ENCODE data around the gene UFM1.
A peak's percentile ranks its signal among the peaks of the same experiment; 100 is the strongest.
"Not testable (repeated sequence)": the region's sequence is repeated elsewhere in the genome, so short reads cannot be mapped to it uniquely, and the experiment has no call there.

Gene UFM1

DNA sequence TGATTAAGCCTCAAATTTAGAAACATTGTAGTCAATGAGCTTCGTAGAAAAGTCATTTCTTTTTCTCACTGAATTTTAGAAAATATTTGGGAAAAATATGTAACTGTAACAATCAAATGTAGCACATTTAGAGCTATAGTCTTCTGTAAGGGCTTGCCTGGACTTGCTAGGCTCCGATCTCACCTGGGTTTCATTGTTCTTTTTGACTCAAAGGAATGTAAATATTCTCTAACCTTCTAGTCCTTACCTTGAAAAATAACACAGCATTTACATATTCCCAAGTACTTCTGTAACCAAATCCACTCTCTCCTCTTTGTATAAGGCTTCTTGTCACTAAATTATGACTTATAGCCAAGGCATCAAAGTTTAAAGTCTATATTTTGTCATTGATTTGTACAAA, 2.9 kb upstream of the UFM1 start:
- DNase-seq (ENCODE audit: insufficient read length, low spot score) (no peak), FAIRE-seq (no peak)
- TF ChIP-seq, protein P1, sequence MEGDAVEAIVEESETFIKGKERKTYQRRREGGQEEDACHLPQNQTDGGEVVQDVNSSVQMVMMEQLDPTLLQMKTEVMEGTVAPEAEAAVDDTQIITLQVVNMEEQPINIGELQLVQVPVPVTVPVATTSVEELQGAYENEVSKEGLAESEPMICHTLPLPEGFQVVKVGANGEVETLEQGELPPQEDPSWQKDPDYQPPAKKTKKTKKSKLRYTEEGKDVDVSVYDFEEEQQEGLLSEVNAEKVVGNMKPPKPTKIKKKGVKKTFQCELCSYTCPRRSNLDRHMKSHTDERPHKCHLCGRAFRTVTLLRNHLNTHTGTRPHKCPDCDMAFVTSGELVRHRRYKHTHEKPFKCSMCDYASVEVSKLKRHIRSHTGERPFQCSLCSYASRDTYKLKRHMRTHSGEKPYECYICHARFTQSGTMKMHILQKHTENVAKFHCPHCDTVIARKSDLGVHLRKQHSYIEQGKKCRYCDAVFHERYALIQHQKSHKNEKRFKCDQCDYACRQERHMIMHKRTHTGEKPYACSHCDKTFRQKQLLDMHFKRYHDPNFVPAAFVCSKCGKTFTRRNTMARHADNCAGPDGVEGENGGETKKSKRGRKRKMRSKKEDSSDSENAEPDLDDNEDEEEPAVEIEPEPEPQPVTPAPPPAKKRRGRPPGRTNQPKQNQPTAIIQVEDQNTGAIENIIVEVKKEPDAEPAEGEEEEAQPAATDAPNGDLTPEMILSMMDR (IDR thresholded peaks at IDR 0.05; ENCODE audit: insufficient read depth, missing control alignments): no peak

DNA sequence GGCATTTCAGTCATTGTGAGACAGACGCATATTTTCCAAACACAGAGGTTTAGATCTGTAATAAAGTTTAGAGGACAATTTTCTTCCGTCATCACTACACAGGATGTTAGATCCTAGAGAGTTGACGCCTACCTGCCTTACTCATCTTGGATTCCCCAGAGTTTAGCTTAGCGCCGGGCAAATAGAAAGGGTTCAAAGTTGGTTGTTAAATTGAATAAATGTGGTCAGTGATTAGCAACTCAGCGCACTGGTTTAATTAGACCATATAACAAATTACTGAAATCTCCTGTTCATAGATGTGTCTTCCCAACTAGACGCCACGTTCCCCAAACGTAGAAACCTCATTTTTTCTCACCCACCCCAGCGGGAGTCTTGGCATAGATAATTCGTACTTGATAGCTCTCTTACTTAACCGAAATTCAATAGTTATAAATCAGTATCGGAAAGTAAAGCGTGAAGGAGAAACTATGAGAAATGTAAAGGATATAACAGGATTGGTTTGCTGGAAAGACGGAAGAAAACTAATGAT, 726 bp upstream of the UFM1 start:
- DNase-seq (ENCODE audit: insufficient read length, low spot score) (no peak), FAIRE-seq (no peak)
- TF ChIP-seq, protein P1 (IDR thresholded peaks at IDR 0.05; ENCODE audit: insufficient read depth, missing control alignments): no peak

DNA sequence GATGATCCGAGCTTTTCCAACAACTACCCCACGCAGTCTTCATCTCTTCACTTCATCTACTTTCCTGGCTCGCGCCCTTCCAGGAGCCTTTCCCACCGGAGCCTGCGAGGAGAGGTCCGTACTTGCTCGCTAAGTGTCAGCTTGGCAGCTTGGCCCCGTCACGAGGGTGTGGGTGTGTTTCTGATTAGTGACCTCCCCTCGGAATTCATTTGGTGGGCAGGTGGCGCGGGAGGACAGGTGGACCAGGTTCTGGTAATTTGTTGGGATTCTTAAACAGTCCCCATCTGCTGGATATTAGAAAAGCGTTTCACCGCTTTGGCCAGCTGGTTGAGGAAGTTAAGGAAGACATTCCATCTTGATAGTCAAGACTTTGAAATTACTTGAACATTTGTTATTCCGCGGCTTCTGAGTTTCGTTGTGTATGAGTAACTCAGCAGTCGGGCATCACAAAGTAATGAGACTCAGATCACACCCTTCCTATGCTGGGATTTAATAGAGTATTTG, 515 bp downstream of the UFM1 start:
- DNase-seq (ENCODE audit: insufficient read length, low spot score) (no peak), FAIRE-seq (no peak)
- TF ChIP-seq, protein P1 (IDR thresholded peaks at IDR 0.05; ENCODE audit: insufficient read depth, missing control alignments): no peak

DNA sequence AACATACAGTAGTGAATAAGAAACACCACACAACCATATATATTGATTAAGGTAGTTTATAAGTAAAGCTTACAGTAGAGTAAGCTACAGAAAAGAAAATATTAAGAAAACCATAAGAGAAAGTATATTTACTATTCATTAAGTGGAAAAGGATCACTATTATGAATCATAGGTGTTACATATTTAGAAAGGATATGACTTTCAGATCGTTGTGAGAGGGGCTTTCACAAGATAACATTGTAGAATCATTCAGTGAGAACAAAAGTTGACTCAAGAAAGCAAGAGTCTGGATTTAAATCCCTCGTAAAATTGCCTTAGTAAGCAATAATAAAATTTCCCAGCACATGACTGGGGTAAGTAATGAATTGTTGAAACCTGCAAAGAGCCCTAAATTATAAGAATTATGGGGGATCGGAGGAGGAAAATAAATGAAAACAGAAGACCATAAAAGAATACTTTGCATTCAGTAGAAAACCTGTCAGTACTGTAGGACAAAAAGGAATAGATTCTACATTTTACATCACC, 6.0 kb downstream of the UFM1 start:
- FAIRE-seq: no peak
- DNase-seq (ENCODE audit: insufficient read length, low spot score): no peak
- TF ChIP-seq, protein P1 (IDR thresholded peaks at IDR 0.05; ENCODE audit: insufficient read depth, missing control alignments): no peak

DNA sequence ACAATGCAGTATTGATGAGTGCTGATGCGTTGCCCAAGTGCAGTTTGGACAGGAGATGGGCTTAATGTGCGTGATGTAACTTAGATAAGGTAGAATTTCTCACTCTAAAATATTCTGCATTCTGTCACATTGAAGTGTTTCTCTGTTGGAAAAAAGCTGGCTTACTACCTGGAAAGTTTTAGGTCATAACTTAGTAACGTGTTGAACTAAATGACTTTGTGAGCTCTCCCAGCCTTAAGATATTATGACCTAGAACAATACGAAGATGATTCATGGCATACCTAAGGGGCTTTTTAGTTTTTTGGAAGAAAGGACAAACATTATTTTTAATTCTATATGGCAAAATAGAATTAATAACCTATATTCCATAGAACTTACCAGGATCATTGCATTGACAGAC, 9.0 kb downstream of the UFM1 start:
- TF ChIP-seq, protein P1 (IDR thresholded peaks at IDR 0.05; ENCODE audit: insufficient read depth, missing control alignments): no peak
- DNase-seq (ENCODE audit: insufficient read length, low spot score) (no peak), FAIRE-seq (no peak)

DNA sequence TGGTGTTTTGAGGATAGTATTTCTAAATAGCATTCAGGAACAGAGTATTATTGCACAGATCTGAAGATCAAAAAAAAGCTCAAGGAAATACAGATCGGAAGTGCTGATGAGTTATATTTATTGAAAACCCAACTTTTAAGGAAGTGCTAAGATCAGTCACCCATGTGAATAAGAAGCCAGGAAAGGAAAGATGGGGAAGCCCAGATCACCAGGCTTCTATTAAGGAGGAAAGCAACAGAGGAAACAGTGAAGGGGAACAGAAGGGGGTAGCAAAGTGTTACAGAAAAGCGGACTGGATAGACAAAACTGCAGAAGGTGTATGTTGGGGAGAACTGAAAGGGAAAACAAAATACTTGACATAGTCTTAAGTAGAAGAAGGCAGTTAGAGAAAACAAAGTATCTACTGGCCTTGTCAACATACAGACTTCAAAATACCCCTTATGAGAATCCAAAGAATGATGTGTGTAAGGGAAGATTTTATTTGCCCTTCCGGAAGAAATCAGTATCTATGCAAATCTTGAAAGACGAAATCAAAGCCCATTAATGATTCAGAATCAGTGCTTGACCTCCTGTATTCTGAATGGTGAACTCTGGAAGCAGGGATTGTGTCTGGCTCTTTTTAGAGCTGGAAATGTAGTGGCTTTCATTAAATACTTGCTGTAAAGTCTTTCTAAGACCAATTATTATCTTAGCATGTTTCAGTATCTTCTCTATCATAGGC, 12.1 kb downstream of the UFM1 start:
- FAIRE-seq (peak; percentile 80), DNase-seq (ENCODE audit: insufficient read length, low spot score) (no peak)
- TF ChIP-seq, protein P1 (IDR thresholded peaks at IDR 0.05; ENCODE audit: insufficient read depth, missing control alignments): no peak

DNA sequence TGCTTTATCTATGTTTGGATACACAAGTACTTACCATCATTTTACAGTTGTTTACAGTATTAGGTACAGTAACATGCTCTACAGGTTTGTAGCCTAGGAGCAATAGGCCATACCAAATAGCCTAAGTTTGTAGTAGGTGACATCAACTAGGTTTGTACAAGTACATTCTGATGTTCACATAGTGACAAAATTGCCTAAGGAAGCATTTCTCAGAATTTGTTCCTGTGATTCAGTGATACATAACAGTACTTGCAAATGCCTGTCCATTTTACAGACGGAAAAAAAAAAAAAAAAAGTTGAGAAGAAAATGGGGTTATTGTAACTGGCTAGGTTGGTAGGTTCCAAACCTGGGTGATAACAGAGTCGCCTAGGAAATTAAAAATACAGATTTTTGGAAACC, 13.6 kb downstream of the UFM1 start:
- FAIRE-seq: no peak
- TF ChIP-seq, protein P1 (IDR thresholded peaks at IDR 0.05; ENCODE audit: insufficient read depth, missing control alignments): no peak
- DNase-seq (ENCODE audit: insufficient read length, low spot score): no peak

DNA sequence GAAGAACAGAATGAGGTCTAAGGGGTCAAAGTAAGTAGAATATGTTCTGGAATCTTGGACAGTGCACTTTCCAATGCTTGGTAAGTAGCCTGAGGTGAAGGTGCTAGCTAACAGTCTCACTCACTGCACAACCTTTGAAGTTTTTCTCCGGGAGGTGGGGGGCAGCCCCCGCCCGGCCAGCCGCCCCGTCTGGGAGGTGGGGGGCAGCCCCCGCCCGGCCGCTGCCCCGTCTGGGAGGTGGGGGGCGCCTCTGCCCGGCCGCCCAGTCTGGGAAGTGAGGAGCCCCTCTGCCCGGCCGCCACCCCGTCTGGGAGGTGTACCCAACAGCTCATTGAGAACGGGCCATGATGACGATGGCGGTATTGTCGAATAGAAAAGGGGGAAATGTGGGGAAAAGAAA, 14.1 kb downstream of the UFM1 start:
- DNase-seq (ENCODE audit: insufficient read length, low spot score); FAIRE-seq: not testable (repeated sequence)
